ENCODE data around the gene PRSS36.

The PRSS36 gene

DNA sequence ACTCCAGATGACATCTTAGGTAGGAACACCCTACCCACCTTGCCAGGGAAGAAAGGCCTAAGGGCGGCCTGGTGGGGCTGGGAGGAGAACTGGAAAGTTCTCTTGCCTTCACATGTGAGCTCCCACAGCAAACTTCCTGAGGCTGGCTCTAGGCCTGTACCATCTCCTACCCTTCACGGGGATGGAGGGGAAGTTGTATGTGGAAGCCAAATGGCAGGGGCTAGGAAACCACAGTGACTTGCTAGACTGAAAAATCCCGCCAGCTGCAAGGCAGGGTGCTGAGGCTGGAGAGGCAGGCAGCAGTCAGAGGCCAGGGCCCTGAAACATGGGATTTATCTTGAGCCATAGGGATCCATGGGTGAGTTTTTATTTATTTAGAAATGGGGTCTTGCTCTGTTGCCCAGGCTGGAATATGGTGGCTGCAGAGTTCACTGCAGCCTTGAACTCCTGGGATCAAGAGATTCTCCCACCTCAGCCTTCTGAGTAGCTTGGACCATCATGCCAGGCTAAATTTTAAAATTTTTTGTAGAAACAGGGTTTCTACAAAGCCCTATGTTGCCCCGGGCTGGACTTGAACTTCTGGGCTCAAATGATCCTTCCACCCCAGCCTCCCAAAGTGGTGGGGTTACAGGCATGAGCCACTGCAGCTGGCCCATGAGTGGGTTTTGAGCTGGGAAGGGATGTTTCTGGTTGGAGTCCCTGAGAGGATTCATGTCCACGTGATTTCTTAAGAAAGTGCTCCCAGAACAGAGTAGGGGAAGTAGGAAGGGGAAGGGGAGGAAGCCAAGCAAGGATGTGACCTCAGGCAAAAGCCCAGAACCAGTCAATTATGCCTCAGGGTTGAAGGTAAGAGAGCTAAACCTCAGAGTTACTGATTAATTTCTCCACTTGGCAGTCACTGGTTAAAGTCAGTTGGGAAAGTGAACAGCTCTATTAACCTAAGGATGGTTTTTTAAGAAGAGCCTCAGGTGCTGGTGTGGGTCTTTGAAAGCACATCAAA lies 36.4 kb downstream of the PRSS36 start:
- Histone ChIP-seq H3K36me3 (peaks cover 35 to 41% (median 38%) of the 10 kb centered on the region in 11 experiments), H3K27me3 (no peaks in the 10 kb centered on the region), H4K20me1 (peaks cover 0 to 6% (median 0%) of the 10 kb centered on the region in 11 experiments; a peak in 8 of 22 replicates), H3K4me2 (peak overlapping the region; percentile 64 to 96 (median 84)), H3K4me3 (peak overlapping the region in 7 of 10 experiments; percentile 11 to 54 (median 31); a peak in 8 of 20 replicates), H3K9me3 (replicated peaks in 1 of 11) (no peaks in the 10 kb centered on the region), H3K4me1 (peaks cover 51 to 88% (median 68%) of the 10 kb centered on the region in 10 experiments), H3K9ac (peak overlapping the region; percentile 43 to 80 (median 71)), H3K27ac (peak overlapping the region; percentile 46 to 92 (median 86))
- TF ChIP-seq Cebpa-rat (IDR thresholded peaks at IDR 0.05) = no peak

- Histone ChIP-seq H3K9ac (peak overlapping the region; percentile 37 to 80 (median 71); a peak in 20 of 22 replicates), H3K4me2 (peak overlapping the region; percentile 64 to 96 (median 84)), H3K9me3 (replicated peaks in 1 of 11) (no peaks in the 10 kb centered on the region), H3K36me3 (peaks cover 35 to 41% (median 38%) of the 10 kb centered on the region in 11 experiments), H3K4me1 (peaks cover 51 to 88% (median 68%) of the 10 kb centered on the region in 10 experiments), H3K27ac (peak overlapping the region; percentile 46 to 92 (median 86); a peak in 20 of 22 replicates), H4K20me1 (no peaks in the 10 kb centered on the region; a peak in 1 of 22 replicates), H3K27me3 (no peaks in the 10 kb centered on the region), H3K4me3 (peak overlapping the region in 2 of 10 experiments; percentile 1 to 54; a peak in 2 of 20 replicates)
- TF ChIP-seq Cebpa-rat (IDR thresholded peaks at IDR 0.05) = no peak
These were observed 37.2 kb downstream of the PRSS36 start for GRCh38 chr16:31112711-31113110.

DNA sequence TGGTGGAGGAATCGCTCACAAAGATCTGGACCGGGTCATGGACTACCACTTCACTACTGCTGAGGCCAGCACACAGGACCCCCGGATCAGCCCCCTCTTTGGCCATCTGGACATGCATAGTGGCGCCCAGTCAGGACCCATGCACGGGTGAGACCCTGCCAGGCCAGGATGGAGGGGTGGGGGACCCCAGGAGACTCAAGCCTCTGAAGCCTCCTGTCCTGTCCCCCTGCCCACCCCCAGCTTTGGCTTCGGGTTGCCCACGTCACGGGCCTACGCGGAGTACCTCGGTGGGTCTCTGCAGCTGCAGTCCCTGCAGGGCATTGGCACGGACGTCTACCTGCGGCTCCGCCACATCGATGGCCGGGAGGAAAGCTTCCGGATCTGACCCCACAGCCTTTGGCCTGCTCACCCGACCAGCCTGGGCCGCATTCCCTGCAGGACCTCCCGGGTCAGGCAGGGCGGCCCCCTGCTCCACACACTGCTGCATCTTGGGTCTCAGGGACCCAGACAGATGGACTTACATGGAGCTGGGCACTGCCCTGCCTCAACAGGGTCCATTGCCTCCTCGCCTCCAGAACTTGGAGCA lies 37.9 kb downstream of the PRSS36 start:
- Histone ChIP-seq H3K4me1 (peaks cover 57 to 93% (median 75%) of the 10 kb centered on the region in 10 experiments), H3K27me3 (no peaks in the 10 kb centered on the region), H3K36me3 (peaks cover 35 to 41% (median 38%) of the 10 kb centered on the region in 11 experiments), H3K9me3 (replicated peaks in 1 of 11) (no peaks in the 10 kb centered on the region), H3K9ac (peak overlapping the region in 7 of 11 experiments; percentile 13 to 77 (median 68); a peak in 9 of 22 replicates), H3K4me2 (peak overlapping the region in 7 of 11 experiments; percentile 75 to 96 (median 91); a peak in 12 of 22 replicates), H4K20me1 (no peaks in the 10 kb centered on the region; a peak in 1 of 22 replicates), H3K27ac (peak overlapping the region in 9 of 11 experiments; percentile 74 to 92 (median 87); a peak in 17 of 22 replicates), H3K4me3 (no peak overlapping the region; a peak in 1 of 20 replicates)
- TF ChIP-seq Cebpa-rat (IDR thresholded peaks at IDR 0.05) = no peak

DNA sequence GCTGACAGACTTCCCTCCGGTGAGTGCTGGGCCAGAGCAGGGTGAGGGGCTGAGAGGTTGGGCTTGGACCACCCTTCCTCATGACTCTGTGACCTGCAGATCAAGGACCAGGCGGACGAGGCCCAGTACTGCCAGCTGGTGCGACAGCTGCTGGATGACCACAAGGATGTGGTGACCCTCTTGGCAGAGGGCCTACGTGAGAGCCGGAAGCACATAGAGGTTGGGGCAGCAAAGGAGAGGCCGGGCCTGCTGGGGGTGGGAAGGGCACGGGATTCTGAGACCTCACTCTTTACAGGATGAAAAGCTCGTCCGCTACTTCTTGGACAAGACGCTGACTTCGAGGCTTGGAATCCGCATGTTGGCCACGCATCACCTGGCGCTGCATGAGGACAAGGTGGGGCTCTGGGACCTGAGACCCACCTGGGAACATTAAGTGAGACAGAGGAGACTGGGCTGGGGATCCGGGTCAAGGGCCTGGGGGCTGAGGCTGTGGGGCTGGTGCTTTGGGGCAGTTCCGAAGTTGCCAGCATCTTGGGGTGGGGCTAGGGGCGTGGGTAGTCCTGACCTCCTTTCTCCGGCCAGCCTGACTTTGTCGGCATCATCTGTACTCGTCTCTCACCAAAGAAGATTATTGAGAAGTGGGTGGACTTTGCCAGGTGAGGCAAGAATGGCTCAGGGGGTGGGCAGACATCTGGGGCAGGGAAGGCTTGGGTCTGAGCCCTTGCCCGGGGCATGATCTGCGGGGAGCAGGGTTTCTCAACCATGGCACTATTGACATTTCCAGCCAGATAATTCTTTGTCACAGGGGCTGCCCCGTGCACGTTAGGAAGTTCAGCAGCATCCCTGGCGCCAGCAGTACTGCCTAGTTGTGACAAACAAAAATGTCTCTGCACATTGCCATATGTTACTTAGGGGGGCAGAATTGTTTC lies 39.5 kb downstream of the PRSS36 start:
- peaks cover 51 to 86% (median 68%) of the 10 kb centered on the region in 10 experiments for H3K4me1 ChIP-seq
- peak overlapping the region in 8 of 11 experiments; percentile 13 to 97 (median 95); a peak in 8 of 22 replicates for H3K9ac ChIP-seq
- H3K9me3 ChIP-seq (replicated peaks in 1 of 11) = no peaks in the 10 kb centered on the region
- H3K27me3 ChIP-seq = no peaks in the 10 kb centered on the region
- peak overlapping the region in 6 of 11 experiments; percentile 87 to 98 (median 94); a peak in 11 of 22 replicates for H3K4me2 ChIP-seq
- H3K36me3 ChIP-seq = peaks cover 35 to 41% (median 38%) of the 10 kb centered on the region in 11 experiments
- TF ChIP-seq Cebpa-rat (IDR thresholded peaks at IDR 0.05) = no peak
- no peaks in the 10 kb centered on the region; a peak in 1 of 22 replicates for H4K20me1 ChIP-seq
- H3K27ac ChIP-seq = peak overlapping the region in 1 of 11 experiments; percentile 96; a peak in 2 of 22 replicates
- H3K4me3 ChIP-seq = peak overlapping the region in 4 of 10 experiments; percentile 7 to 100 (median 100); a peak in 4 of 20 replicates

GRCh38 chr16:31109622-31110021 lies 40.2 kb downstream of the PRSS36 start:
- Histone ChIP-seq H3K4me2 (peak overlapping the region; percentile 87 to 99 (median 96); a peak in 21 of 22 replicates), H3K9me3 (replicated peaks in 1 of 11) (no peaks in the 10 kb centered on the region), H3K27ac (peak overlapping the region in 4 of 11 experiments; percentile 86 to 96 (median 90); a peak in 4 of 22 replicates), H3K36me3 (peaks cover 35 to 41% (median 38%) of the 10 kb centered on the region in 11 experiments), H3K27me3 (no peaks in the 10 kb centered on the region), H3K4me1 (peaks cover 49 to 78% (median 64%) of the 10 kb centered on the region in 10 experiments), H3K4me3 (peak overlapping the region in 9 of 10 experiments; percentile 84 to 100 (median 98); a peak in 15 of 20 replicates), H3K9ac (peak overlapping the region; percentile 13 to 98 (median 95); a peak in 17 of 22 replicates), H4K20me1 (no peaks in the 10 kb centered on the region; a peak in 1 of 22 replicates)
- TF ChIP-seq Cebpa-rat (IDR thresholded peaks at IDR 0.05) = no peak

- Histone ChIP-seq H3K27ac (peak overlapping the region; percentile 85 to 96 (median 91)), H3K4me2 (peak overlapping the region; percentile 87 to 99 (median 96)), H3K4me1 (peaks cover 43 to 72% (median 57%) of the 10 kb centered on the region in 10 experiments), H3K36me3 (peaks cover 35 to 41% (median 38%) of the 10 kb centered on the region in 11 experiments), H4K20me1 (no peaks in the 10 kb centered on the region; a peak in 1 of 22 replicates), H3K27me3 (no peaks in the 10 kb centered on the region), H3K4me3 (peak overlapping the region; percentile 84 to 100 (median 98)), H3K9me3 (replicated peaks in 1 of 11) (no peaks in the 10 kb centered on the region), H3K9ac (peak overlapping the region; percentile 88 to 98 (median 95))
- no peak for TF ChIP-seq Cebpa-rat (IDR thresholded peaks at IDR 0.05)
These were observed 40.9 kb downstream of the PRSS36 start for GRCh38 chr16:31108794-31109558.
